Hypothalamus (tissue), 51 donors: ENCODE measurements around the gene TSFM.

Experiments used
- DNase-seq, 51 donors: peaks; one replicate each; lab custom pipeline; 2025; lab: John Stamatoyannopoulos, UW

TSFM gene

DNA sequence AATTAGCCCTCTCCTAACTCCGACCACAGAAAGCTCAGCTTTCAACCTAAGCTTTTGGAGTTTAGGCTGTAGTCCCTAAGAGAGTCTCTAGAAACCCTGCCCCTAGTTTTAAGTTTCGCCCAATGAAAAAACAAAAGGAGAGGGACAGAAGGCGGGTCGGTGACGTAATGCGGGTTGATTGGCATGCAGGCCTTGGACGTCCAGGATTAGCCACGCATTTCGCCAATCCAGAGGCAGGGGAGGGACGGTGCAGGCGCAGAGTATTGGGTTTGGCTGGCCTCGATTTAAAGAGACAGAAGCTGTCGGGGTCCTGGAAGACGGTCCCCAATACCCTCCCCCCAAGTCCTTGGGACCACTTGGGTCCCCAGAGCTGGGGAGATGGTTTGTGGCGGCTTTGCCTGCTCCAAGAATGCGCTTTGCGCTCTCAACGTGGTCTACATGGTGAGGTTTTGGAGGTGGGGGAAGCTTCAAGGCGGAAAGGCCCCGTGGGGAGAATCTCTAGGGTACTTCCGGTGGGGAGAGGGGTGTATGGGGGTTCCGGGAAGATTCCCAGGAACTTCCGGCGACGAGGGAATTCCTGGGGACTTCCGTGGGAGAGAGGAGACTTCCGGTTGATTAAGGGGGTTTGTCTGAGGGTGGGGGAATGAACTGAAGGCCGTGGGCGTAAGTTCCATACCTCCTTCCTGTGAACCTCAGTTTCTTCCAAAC lies 37.7 kb upstream of the TSFM start, which contains the start of gene TSPAN31:
TSS of gene TSPAN31 (plus strand) at position 263 of the 708 bp plus-strand sequence. CDS start at position 379, 116 bp downstream.
- peak; percentile 34 to 99 (median 93) for DNase-seq

DNA sequence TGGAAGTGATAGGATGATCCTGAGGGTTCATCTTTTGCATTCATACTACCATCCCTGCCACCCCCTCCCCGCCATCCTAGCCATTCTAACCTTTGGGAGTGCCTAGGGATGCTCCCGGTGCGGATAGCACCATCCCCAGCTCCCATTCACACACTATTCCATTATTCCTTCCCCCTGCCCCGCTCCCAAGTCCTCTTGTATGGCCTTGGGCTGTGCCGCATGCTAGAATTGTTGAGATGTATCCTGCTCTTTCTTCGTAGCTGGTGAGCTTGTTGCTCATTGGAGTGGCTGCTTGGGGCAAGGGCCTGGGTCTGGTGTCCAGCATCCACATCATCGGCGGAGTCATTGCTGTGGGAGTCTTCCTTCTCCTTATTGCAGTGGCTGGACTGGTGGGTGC lies 37.1 kb upstream of the TSFM start:
- peak in 1 of 51 donors; percentile 45 for DNase-seq

GRCh38 chr12:57746025-57746424 lies 36.6 kb upstream of the TSFM start:
- DNase-seq, result no peak

DNA sequence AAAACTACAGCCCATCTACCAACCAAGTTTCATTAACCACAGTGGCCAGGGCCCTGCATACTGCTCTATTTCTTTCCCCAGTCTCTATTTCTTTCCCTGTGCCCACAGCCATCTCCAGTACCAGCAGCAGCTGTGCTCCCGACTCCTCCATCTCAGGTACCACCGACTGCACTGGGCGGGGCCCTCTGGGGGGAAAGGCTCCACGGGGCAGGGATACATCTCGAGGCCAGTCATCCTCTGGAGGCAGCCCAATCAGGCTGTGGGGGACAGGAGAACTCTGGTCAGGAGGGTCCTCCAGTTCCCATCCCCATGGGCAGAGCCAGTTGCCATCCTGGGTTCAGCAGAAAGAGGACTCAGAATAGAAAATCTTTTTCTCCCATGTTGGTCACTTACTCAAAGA lies 33.5 kb upstream of the TSFM start:
- no peak for DNase-seq

DNA sequence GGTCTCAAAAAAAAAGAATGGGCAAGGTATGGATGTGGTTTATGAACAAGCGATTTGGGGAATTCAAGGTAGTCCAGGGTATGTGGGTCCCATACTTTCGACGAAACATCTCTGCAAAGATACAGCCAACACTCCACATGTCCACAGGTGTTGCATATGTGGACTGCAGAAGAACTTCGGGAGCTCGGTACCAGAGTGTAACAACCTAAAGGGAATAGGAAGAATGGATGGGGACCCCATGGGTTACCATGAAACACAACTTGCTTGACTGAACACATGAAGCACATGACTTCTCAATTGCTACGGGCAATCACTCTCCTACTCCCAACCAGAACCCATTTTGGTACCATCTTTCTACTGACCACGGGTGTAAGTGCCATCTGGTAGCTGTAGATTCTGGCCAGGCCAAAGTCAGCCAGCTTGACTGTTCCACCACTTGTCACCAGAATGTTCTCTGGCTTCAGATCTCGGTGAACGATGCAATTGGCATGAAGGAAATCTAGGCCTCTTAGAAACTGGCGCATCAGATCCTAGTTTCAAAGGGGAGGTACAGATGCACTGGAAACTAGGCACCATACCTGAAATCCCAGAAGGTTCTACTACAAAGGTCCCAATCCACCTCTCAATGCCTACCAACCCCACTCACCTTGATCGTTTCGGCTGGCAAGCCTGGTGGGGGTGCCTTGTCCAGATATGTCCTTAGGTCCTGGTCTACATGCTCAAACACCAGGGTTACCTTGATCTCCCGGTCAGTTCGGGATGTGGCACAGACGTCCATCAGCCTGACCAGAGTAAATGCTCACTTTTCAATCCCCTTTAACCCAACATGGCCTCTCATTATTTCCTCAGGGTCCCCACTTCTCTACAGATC lies 31.8 kb upstream of the TSFM start:
- no peak for DNase-seq

DNA sequence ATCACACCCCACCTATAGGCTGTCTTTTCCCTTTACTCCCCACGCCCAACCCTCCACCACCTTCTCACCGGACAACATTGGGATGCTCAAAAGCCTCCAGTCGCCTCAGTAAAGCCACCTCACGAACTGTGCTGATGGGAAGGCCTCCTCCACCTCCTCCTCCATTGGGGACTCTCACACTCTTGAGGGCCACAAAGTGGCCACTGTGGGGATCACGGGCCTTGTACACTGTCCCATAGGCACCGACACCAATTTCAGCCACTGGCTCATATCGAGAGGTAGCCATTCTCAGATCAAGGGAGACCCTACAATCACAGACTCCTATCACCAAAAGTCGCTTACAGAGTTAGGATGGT lies 31.2 kb upstream of the TSFM start:
- no peak for DNase-seq

DNA sequence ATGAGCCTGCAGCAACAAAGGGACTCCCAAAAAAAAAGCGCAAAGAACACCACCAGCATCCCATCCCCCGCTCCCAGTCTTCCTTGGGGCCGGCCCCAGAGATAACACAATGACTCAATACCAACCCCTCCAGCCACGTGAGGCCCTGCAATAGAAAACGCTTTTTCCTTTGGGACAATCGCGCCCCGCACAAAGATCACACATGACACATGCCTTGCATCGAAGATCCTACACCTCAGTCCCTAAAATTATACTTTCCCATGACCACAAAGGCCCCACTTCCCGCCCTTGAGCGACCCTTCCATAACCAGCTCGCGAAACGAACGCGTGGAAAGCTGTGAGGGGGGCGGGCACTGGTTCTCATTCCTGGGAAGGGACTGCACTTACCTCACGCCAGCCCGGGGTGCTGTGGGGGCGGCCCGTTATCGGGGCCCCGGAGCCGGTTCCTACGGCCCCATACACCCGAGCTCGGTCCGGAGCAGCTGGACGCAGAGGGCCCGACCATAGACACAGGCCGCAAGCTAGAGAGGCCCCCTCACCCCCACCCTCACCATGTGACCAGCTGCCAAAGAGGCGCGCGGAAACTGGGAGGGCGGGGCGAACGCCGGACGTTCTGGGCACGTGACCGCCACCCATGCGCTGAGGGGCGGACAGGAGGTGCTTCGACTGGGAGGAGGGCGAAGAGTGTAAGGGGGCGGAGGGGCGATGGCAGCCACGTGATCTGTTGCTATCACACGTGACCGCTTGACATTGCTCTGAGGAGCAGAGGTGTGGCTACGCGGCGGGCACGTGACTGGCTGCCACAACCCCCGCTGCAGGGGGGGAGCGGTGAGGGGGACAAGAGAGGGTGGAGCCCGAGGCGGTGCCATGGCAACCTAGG lies 30.6 kb upstream of the TSFM start, which contains the start of gene CDK4:
TSS of gene CDK4 (minus strand) at position 523 of the 880 bp plus-strand sequence. CDS start 593 bp downstream, outside the sequence.
- peak; percentile 91 to 100 (median 100) for DNase-seq

GRCh38 chr12:57752668-57753000 lies 30.0 kb upstream of the TSFM start:
- no peak for DNase-seq

GRCh38 chr12:57753756-57754337 lies 28.7 kb upstream of the TSFM start:
- peak in 1 of 51 donors; percentile 1 for DNase-seq

DNA sequence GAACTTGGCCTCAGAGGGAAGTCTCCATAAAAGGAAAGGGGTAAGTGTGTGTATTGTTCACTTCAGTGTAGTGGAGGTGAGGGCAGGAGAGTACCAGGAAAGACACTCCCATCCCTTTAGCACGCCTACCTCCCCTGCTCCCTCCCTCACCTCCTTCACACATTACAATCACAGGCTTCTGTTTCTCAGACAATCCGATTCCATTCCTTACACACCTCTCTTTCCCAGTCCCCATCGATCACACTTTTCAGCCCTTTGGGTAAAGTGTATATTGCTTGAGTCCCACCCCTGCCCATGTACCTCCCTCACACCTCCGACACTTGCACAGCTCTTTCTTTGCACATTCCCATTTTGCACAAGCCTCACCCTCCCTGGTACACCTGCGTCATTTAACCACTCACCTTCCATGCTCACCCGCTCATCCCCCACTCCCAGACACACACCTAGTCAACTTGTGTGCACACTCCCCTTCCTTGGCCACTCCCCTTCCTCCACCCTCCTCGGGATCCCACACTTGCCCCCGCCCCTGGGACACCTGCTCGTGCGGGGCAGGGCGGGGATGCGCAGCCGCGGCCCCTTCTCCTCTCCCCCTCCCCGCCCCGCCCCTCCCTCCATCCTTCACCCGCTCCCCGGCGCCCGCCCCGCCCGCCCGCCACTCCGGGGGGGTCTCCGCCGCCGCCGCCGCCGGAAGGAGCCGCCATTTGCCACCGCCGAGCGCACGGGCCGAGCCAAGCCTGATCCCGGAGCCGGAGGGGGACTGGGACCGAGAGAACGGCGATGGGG lies 28.0 kb upstream of the TSFM start, which contains the start of gene MARCHF9:
TSS of gene MARCHF9 (plus strand) at position 693 of the 783 bp plus-strand sequence. CDS start 426 bp downstream, outside the sequence.
- peak in 29 of 51 donors; percentile 6 to 68 (median 38) for DNase-seq

DNA sequence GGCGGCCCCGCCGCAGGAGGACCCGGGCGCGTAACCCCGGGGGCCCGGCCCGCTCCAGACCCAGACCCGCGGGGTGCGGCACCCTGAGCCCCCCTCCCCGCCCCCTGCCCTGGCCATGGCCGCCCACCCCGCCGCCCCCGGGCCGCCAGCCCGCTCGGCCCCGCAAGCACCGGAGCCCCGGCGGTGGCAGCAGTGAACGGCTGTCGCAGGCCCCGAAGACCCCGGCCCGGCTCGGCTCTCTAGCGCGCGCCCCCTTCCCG lies 27.5 kb upstream of the TSFM start:
- no peak for DNase-seq

GRCh38 chr12:57755454-57756372 lies 26.9 kb upstream of the TSFM start:
- DNase-seq, result peak in 10 of 51 donors; percentile 2 to 40 (median 24)

DNA sequence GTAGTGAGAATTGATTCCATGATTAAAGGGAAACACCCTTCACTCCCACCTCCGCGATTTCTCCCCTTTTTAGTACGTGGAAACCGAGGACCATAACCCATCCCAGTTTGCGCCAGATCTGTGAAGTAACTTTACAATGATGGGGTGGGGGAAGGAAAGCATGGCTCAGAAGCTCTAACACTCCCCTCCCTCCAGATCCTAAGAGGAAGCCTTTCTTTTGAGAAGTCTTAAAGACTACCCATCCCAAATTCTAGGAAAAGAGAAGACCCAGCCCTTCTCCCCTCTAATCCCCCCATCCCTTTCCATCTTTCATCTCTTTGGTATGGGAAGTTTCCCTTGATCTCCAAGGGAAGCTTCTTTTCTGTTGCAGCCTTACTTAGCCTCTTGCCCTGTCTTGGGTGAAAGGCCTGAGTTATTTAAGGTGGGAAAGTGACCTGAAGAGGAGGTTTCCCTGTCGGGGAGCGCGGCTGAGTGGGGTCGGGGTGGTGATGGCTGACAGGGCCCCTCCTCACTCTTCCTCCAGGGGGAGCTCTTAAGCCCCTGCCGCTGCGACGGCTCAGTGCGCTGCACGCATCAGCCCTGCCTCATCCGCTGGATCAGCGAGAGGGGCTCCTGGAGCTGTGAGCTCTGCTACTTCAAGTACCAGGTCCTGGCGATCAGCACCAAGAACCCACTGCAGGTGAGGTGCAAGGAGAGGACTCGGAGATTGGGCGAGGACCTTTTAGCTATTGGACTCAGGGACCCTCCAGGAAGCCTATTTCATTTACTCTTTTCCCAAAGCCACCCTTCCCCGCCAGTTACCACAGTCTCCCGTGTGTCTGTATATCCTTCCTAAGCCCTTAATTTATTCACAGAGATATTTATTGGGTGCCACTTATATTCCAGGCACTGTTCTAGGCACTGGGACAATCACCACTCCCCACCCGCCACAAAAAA lies 25.9 kb upstream of the TSFM start:
- peak in 5 of 51 donors; percentile 12 to 23 (median 14) for DNase-seq

DNA sequence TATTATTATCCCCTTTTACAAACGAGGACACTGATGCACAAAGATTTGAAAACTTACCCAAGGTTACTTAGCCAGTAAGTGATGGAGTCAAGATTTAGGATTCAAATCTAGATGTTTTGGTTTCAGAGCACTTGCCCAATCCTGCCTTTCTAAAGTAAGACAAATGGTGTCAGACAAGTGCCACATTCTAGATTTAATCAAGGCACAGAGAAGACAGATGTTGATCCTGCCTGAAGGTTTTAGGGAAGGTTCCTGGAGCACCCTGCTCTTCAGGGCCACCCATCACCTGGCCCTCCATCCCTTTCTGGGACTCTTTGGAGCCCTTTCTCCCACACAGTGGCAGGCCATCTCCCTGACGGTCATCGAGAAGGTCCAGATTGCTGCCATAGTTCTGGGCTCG lies 24.8 kb upstream of the TSFM start:
- DNase-seq, result no peak

DNA sequence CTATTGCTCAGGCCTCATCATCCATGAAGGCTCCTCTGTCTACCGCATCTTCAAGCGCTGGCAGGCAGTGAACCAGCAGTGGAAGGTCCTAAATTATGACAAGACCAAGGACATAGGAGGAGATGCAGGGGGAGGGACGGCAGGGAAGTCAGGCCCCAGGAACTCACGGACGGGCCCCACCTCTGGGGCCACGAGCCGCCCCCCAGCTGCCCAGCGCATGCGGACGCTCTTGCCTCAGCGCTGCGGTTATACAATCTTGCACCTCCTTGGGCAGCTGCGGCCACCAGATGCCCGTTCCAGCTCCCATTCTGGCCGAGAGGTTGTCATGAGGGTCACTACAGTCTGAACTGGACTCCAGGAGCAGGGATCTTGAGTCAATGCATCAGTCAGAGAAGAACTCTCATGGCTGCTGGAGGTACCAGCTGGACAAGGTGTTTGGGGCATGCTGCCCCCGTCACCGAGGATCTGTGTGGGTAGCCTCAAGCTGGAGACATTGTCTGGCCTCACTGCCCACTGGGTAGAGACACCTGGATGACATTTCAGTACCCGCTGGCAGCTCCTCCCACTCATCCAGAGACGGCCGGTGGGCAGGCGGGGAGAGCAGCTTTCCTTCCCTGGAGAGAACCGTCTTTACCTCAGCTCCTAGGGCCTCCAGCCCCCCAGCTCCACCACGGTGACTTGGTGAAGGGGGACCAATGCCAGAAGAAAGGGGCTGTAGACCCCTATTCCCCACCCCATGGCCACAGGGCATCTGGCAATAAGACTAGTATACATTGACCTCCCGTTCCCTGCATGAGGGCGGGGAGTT lies 23.8 kb upstream of the TSFM start:
- DNase-seq, result no peak

DNA sequence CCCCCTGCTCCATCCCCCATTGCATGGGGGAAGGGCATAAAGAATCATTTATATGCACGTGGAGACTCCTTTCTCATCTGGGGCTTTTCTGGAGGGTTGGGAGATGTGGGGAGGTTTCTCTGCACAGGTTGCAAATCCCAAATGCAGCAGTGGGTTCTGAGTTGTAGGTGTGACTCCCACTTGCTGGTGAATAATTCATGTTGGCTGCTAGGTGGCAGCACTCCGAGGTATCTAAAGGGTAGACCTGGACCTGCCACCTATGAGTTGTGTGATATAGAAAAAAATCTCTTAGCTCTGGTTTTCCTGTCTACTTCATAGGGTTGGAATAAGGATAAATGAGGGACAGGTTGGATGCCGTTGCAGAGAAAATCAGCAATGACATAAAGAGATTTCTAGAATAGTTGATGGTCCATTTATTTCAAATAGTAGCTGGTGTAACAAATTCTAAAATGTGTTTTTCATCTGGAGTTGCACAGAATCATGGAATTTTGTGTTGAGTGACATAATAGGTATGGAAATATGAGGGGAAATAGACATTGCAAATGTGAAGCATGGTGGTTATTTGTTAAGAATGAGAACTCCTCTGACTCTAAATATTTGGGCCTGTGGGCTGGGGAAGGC lies 23.1 kb upstream of the TSFM start:
- no peak for DNase-seq
